IPS DF 19.7 (cell line): ENCODE measurements around the gene IGSF9B.

Experiments
- DNase-seq: peaks from one replicate; pipeline ENCODE4 v3.0.0-alpha.2; 2013; ENCODE audit warnings: low read depth, low spot score

The IGSF9B gene

GRCh38 chr11:133921513-133921912 is 35.3 kb downstream of the IGSF9B start:
- no peak for DNase-seq

- no peak for DNase-seq
These were observed 35.7 kb downstream of the IGSF9B start for GRCh38 chr11:133921026-133921425.

- no peak for DNase-seq
These were observed 36.4 kb downstream of the IGSF9B start for GRCh38 chr11:133920109-133920990.

- DNase-seq, result no peak
These were observed 37.2 kb downstream of the IGSF9B start for GRCh38 chr11:133919330-133920108.

- no peak for DNase-seq
These were observed 38.0 kb downstream of the IGSF9B start for GRCh38 chr11:133918608-133919260.

GRCh38 chr11:133917921-133918607 is 38.7 kb downstream of the IGSF9B start:
- DNase-seq, result no peak

GRCh38 chr11:133916784-133917440 is 39.9 kb downstream of the IGSF9B start:
- DNase-seq, result no peak

GRCh38 chr11:133913761-133914160 is 43.0 kb downstream of the IGSF9B start:
- DNase-seq, result no peak

GRCh38 chr11:133911171-133911570 is 45.6 kb downstream of the IGSF9B start:
- DNase-seq, result no peak

- DNase-seq, result no peak
These were observed 46.7 kb downstream of the IGSF9B start for GRCh38 chr11:133910101-133910500.

GRCh38 chr11:133908827-133909226 is 47.9 kb downstream of the IGSF9B start:
- no peak for DNase-seq

- DNase-seq, result no peak
These were observed 48.9 kb downstream of the IGSF9B start for GRCh38 chr11:133907841-133908241.

GRCh38 chr11:133907216-133907615 is 49.6 kb downstream of the IGSF9B start:
- DNase-seq, result no peak

- no peak for DNase-seq
These were observed 50.0 kb downstream of the IGSF9B start for GRCh38 chr11:133906746-133907145.

GRCh38 chr11:133906241-133906640 is 50.5 kb downstream of the IGSF9B start:
- DNase-seq, result no peak

GRCh38 chr11:133905677-133906156 is 51.1 kb downstream of the IGSF9B start:
- DNase-seq, result no peak

- no peak for DNase-seq
These were observed 51.8 kb downstream of the IGSF9B start for GRCh38 chr11:133904818-133905515.

GRCh38 chr11:133903875-133904817 is 52.6 kb downstream of the IGSF9B start:
- no peak for DNase-seq

GRCh38 chr11:133903056-133903455 is 53.7 kb downstream of the IGSF9B start:
- DNase-seq, result no peak
